GM21360 (cell line): Measurements from ENCODE around the gene OGFOD2.

Source experiments
- ATAC-seq: cut with Tn5 transposase; IDR thresholded peaks from one replicate; pipeline ENCODE4 v1.9.1; 2021; ENCODE audit warnings: mild to moderate bottlenecking, moderate library complexity; ENCODE audit not compliant: unreplicated experiment

The OGFOD2 gene

DNA sequence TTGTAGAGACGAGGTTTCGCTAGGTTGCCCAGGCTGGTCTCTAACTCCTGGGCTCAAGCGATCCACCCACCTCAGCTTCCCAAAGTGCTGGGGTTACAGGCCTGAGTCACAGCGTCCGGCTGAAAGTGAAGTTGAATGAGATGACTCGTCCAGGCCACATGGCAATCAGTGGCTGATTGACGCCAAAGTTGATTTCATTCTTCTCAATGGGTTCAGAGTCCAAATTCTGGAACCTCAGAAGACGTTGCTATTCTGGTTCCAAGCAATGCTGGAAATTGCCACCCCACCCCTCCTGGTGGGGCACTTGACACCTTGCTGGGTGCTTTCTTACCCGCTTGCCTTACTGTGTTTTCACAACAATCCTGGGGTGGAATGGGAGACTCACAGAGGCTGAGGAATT is 23.6 kb upstream of the OGFOD2 start:
- ATAC-seq: no peak

DNA sequence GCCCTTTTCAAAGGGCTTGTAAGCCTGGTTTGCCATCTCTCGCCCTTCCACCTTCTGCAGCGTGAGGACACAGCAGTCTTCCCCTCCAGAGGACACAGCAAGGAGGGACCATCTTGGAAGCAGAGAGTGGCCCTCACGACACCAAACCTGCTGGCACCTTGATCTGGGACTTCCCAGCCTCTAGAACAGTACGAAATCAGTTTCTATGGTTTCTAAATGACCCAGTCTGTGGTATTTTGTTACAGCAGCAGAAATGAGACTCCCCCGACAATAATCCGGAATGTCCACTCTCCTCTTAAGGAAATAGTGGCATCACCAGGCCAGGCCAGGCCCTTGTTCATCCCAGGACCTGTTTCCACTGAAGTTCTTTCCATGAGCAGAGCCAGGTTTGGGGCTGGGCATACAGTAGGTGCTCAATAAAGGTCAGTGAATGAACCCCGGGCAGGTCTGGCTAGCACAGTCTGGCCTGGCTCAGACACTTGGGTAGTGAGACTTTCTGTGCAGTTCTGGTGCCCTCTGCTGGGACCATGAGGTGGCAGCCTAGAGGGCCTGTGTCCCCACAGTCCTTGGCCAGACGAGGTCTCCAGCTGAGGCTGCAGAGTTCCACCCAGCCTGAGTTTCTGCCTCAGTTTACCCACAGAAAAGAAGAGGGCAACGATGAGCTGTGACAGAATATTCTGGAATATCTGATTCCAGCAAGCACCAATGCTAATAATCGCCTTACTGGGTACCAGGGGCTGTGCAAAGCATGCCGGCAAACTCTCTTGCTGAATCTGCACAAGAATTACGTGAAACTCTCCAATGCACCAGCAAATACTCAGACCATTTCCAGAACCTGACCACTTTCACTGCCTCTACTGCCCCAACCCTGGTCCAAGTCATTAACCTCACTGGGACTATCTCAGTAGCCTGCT is 22.8 kb upstream of the OGFOD2 start:
- ATAC-seq: peak; percentile 64

DNA sequence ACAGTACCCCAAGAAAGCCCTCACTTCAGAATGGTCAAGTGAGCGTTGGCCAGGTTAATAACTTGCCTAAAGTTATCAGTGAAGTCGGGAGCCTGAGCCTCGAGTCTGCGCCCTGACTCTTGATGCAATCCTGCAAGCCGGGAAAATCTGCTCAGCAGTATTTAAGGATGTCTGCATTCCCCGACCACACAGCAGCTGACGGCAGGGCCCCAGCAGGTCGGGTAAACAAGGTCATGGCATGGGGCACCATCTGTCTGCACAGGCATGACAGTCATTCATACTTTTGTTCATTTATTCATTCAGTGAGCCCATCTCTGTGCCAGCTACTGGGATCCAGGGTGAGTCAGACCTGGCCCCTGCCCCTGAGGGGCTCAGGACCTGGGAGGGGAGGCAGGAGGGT is 19.9 kb upstream of the OGFOD2 start:
- ATAC-seq: no peak

DNA sequence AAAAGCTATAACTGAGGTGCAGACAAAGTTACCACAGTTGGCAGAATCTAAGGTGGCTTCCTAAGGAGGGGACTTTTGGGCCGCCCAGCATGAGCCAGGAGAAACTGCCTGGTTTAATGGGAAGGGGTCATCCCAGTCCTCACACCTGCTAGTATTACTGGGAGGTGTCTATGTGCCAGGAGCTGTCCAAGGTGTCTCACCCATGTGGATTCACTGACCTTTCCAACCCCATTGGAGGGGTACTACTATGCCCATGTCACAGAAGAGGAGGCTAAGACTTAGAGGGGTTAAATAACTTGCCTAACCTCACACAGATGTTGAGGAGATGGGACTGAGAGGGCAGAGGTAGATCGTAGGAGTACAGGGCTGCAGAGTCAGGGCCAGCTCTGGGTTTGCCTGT is 19.0 kb upstream of the OGFOD2 start:
- no peak for ATAC-seq

DNA sequence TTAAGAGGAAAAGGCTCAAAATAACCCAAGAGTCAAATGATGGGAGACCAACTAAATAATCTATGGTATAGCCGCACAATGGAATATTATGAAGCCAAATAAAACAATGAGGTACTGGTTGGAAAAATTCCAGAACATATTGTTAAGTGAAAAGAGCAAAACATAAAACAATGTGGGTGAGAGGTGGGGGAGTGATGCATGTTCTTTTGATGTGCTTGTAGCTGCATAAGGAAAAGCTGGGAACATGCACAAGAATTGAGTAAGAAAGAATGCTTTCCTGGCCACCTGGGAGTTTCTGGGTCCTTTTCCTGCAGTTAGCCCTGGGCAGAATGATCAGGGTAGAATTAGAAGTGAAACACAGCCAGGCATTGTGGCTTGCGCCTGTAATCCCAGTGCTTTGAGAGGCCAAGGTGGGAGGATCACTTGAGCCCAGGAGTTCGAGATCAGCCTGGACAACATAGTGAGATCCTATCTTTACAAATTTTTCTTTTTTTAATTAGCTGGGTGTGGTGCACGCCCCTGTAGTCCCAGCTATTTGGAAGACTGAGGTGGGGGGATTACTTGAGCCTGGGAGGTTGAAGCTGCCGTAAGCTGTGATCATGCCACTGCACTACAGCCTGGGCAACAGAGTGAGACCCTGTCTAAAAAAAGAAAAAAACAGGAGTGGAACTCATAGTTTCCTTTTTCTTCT is 16.7 kb upstream of the OGFOD2 start:
- ATAC-seq: no peak

DNA sequence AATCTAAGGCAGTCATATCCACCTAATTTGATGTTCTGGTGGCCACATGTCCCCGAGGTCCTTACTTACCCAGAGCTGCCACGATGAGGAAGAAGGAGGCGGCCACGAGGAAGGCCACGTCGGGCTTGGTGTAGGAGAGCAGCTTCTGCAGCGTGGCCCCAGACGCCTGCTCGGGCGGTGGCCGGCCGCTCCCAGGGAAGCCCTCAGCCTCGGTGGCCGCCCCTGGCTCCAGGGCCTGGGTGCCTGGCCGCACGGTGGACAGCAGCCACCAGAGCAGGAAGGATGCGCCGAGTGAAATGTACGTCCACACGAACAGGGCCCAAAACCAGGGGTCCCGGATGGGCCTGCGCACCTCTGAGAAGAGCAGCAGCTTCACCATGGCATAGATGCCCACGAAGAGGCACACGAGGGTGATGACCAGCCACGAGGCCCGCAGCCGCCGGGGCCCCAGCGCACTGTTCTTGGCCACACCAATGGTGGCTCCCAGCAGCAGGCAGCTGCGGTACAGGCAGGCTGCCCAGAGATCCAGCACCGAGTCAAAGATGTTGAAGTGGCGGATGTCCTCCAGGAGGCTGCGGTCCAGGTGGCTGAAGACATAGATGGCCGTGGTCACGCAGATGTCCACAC is 15.4 kb upstream of the OGFOD2 start:
- no peak for ATAC-seq

DNA sequence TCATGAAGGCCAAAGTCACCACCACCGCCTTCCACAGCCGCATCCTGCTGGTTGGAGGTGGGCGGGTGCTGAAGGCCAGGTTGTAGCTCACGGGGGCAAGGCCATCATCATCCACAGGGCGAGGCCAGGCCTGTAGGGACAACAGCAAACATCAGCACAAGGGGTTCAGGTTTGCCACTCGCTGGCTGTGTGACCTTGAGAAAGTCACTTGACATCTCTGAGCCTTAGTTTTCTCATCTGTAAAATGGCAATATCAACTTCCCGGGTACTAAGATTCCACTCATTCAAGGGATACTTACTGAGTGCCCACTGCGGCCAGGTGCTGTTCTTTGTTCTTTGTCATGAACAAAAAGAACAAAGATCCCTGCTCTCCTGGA is 14.9 kb upstream of the OGFOD2 start:
- ATAC-seq: no peak

DNA sequence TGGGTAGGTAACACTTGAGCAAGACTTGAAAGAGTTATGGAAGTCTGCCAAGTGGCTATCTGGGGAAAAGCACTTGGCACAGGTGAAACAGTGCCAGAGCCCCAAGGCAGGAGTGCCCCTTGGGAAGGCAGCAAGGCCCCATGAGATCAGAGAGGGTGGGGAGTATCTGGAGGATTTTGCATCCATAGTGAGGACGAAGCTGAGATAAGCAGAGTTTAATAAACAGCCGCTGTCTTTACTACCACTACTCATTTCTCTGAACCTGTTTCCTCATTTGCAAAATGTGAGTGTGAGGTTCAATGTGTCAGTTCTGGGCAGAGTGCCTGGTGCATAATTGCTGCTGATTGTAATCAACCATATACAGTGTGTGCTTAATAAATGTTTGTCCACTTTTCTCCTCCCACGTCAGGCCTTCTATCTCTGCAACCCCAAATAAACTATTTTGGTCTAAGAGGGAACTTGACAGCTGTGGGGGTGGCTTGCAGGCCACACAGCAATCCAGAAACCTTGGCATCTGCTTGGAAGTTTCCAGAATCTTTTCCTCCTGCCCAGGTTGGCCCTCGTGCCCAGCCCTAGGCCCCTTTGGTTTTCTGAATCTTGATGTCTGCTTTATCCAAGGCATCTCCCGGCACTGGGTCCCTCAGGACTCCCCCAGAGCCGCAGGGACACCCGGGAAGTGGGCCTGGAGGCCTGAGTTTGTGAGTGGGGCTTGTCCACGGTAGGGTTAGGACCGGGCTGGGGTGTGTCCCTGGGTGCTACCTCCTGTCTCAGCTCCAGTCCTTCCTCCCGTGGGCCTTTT is 13.3 kb upstream of the OGFOD2 start:
- no peak for ATAC-seq

GRCh38 chr12:122963941-122964265 is 11.1 kb upstream of the OGFOD2 start:
- no peak for ATAC-seq

DNA sequence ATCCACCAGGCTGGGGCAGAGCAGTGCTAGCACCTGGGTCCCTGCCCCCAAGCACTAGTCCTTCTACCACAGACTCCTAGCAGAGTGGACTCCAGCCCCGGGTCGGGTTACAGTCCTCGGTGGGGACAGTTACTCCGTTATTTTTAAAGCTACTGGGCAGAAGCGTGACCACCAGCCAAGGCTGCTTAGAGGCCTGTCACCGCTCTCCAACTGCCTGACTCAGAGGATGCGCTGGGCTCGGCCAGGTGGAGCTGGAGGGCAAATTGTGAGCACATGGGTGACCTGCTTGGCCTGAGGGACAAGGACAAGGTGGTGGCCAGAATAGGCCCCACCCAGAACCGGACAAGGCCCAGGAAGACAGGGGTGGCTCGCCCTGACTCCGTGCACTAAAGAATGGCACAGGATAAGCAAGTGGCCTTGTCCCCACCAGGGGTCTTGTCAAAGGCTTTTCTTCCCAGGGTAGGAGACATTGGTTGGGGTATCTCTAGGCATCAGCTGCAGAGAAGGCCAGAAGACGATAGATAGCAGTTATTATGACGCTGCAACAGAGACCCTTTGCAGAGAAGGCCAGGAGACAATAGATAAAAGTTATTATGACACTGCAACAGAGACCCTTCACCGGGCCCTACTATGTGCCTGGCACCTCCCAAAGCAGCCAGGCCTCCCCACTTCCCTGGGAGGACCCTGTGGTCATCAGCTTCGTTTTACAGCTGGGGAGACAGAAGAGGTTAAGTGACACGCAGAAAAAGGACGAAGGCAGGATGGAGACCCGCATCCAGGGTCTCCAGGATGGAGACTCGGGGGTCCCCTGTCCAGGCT is 10.4 kb upstream of the OGFOD2 start:
- no peak for ATAC-seq

DNA sequence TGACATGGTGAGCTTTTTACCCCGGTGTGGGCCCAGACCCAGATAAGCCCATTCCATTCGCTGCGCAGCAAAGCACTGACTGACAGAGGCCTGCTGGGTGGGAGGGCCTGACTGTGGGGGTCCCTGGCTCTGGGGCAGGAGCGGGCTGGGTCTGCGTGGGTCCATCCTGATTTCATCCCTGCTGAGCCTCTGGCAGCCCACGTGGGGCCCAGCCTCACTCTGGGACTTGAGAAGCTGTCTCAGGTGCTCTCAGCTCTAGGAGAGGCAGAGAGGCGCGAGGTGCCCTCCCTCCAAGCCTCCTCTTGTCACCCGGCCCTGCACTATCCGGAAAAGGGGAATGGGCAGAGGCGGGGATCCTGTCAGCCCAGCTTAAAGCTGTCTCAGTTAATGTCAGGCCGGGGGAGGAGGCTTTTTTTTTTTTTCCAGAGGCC is 9.7 kb upstream of the OGFOD2 start:
- no peak for ATAC-seq

GRCh38 chr12:122965851-122966742 is 8.9 kb upstream of the OGFOD2 start, which contains the start of gene ABCB9:
TSS of gene ABCB9 (minus strand) at chr12:122966463. CDS start at chr12:122960235, 6,228 bp downstream.
- peak; percentile 65 for ATAC-seq

DNA sequence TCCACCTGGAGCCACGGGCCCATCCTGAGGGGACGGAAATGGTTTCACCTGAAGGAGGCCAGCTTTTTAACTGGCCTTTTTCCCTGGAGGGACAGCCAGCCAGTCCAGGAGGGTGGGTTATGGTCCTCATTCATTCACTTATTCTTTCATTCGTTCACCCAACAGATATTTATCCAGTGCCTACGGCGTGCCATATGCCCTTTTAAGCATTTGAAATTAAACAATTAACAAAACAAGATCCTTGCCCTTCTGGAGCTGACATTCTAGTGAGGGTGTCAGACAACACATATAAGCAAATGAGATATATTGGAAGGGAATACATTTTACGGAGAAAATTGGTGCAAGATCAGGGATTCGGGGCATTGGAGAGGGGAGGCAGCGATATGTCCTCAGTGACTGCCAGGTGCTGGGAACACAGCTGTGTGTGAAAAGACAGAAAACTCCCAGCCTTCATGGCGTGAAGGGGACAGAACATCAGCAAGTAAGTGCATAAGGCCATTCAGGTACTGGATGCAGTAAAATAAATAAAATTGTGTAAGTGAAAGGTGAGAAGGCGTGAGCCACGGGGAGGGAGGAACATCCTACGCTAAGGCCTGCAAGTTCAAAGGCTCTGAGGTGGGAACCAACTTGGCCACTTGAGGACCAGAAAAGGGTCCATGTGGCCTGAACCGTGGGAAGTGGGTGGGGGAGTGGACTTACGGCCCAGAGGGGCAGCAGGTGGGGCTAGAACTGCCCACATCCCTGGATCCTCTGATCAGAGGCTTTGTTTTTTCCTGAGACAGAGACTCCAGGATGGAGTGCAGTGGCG is 8.1 kb upstream of the OGFOD2 start:
- no peak for ATAC-seq

DNA sequence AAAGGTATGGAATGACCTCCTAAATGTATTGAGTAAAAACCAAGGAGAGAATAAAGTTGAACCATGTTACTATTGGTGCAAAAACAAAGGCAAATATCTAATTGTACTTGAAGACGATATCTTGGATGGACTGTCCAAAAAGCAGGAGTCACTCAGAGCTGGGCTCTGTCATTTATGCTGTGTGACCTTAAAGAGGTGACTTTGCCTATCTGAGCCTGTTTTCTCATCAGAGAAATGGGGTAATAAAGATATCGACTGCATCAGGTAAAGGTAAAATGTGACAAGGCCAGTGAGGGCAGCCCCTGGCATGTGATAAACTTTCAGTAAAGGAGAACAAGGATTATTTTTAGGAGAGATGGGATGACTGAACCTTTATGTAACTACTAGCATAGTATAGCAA is 6.9 kb upstream of the OGFOD2 start:
- ATAC-seq: no peak

DNA sequence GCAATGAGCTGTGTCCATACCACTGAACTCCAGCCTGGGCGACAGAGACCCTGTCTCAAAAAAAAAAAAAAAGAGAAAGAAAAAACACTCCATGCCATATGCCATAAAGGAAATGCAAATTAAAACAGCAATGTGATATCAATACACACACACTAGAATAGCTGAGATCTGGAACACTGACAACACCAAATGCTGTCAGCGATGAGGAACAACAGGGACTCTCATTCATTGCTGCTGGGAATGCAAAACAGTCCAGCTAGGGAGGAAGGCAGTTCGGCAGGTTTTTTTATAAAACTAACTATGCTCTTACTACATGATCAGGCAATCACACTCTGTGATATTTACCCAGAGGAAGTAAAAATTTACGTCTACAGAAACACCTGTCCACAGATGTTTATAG is 5.4 kb upstream of the OGFOD2 start:
- no peak for ATAC-seq

- peak; percentile 74 for ATAC-seq
These were observed 661 bp upstream of the OGFOD2 start for GRCh38 chr12:122974274-122974891.

- no peak for ATAC-seq
These were observed 975 bp downstream of the OGFOD2 start for GRCh38 chr12:122975790-122976647.
